DOHH2 (cell line): ENCODE results near the gene CHPF2.
A peak's percentile ranks its signal among the peaks of the same experiment; 100 is the strongest.

Experiments used
- H3F3A ChIP-seq: fragments of 200-600 bp; sonication (generic), shearing (Covaris generic); 2 replicates; pipeline ENCODE4 v1.6.0; 2016; ENCODE audit warnings: antibody characterized with exemption, mild to moderate bottlenecking; ENCODE audit not compliant: control insufficient read depth, insufficient read depth
- H3K27ac ChIP-seq: fragments of 200-600 bp; sonication (generic); 2 replicates; pipeline ENCODE4 v1.5.1; 2014; ENCODE audit warnings: low read depth, mild to moderate bottlenecking, low read length, moderate library complexity
- H3K27me3 ChIP-seq: fragments of 200-600 bp; sonication (generic); 2 replicates; pipeline ENCODE4 v1.6.1; 2014; ENCODE audit warnings: mild to moderate bottlenecking, low read length, mixed read lengths; ENCODE audit not compliant: control insufficient read depth
- H3K36me3 ChIP-seq: fragments of 200-600 bp; sonication (generic); 2 replicates; pipeline ENCODE4 v1.6.1; 2014; ENCODE audit warnings: mild to moderate bottlenecking, low read length, moderate library complexity, mixed read lengths; ENCODE audit not compliant: control insufficient read depth
- H3K4me1 ChIP-seq: fragments of 200-600 bp; sonication (generic); 2 replicates; pipeline ENCODE4 v1.6.1; 2014; ENCODE audit warnings: mild to moderate bottlenecking, low read length, mixed read lengths; ENCODE audit not compliant: control insufficient read depth
- H3K4me2 ChIP-seq: fragments of 200-600 bp; sonication (generic); 2 replicates; pipeline ENCODE4 v1.6.0; 2014; ENCODE audit warnings: mild to moderate bottlenecking, low read length, moderate library complexity
- H3K4me3 ChIP-seq: fragments of 200-600 bp; sonication (generic); 2 replicates; pipeline ENCODE4 v1.5.1; 2014; ENCODE audit warnings: mild to moderate bottlenecking, low read length, mixed read lengths
- H3K79me2 ChIP-seq: fragments of 200-600 bp; sonication (generic); 2 replicates; pipeline ENCODE4 v1.6.1; 2014; ENCODE audit warnings: mild to moderate bottlenecking, low read length, mixed read lengths; ENCODE audit not compliant: control insufficient read depth
- H3K9me2 ChIP-seq: fragments of 200-600 bp; sonication (generic); replicated peaks from 2 replicates; pipeline ENCODE4 v1.6.1; 2014; ENCODE audit warnings: mild to moderate bottlenecking, low read length, mixed read lengths; ENCODE audit not compliant: control insufficient read depth
- H3K9me3 ChIP-seq: fragments of 200-600 bp; sonication (generic); 2 replicates; pipeline ENCODE4 v1.6.1; 2014; ENCODE audit warnings: antibody characterized with exemption, low read length, mixed read lengths; ENCODE audit not compliant: control insufficient read depth, insufficient read depth
- H4K20me1 ChIP-seq: fragments of 200-600 bp; sonication (generic); 2 replicates; pipeline ENCODE4 v1.6.0; 2014; ENCODE audit warnings: low read depth, mild to moderate bottlenecking, antibody characterized with exemption, low read length, moderate library complexity; ENCODE audit not compliant: control insufficient read depth, insufficient read depth
- EZH2phosphoT487 ChIP-seq: fragments of 200-600 bp; sonication (generic); IDR thresholded peaks from 2 replicates; pipeline ENCODE4 v1.6.1; 2017; ENCODE audit warnings: borderline replicate concordance, mild to moderate bottlenecking, antibody characterized with exemption, low read length, moderate library complexity, mixed read lengths
- TF ChIP-seq, protein P1 (sequence below): fragments of 200-600 bp; sonication (generic); IDR thresholded peaks from one replicate; pipeline ENCODE4 v1.5.1; 2014; ENCODE audit warnings: antibody characterized with exemption, mild to moderate bottlenecking, low read depth, low read length; ENCODE audit not compliant: poor library complexity, severe bottlenecking

The CHPF2 gene

DNA sequence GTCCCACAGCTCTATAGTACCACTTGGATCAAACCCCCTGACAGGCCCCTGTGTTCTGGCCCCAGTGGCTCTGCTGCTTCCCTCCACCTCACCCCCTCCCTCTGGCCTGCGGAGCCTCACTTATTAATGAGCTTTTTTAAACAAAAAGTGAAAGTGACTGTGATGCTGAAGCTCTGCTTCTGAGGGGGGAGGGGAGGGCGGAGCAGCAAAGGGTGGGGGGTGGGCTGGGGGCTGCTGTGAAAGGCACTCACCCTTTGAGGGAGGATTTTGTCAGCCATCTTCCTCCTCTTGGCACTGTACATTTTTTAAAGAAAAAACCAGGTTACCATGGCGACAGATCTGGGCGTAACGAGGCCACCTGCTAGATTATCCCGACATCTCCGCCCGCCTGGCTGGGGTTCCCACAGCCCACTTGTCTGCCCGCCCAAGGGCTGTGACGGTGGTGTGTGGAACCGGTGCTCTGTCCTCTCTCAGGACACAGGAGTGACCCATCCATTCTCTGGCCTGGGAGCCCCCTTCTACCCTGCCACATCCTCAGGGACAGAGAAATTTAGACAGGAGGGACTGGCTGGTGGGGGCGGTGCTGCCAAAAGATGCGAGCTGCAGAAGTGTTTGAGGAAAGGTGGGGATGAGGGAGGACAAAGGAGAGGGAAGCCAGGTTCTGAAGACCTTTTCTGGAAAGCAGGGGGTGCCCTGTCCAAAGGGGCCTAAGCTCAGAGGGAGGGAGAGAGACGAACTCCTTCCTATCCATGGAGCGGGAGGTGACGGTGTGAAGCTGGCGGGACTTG is 11.3 kb downstream of the CHPF2 start:
- H3K4me2 ChIP-seq = peak overlapping the region; percentile 54
- H3K9me3 ChIP-seq = no peaks in the 10 kb centered on the region
- no peak overlapping the region for H3K27ac ChIP-seq
- peaks cover 45% of the 10 kb centered on the region for H3K27me3 ChIP-seq
- TF ChIP-seq EZH2phosphoT487 = no peak
- TF ChIP-seq, protein P1, sequence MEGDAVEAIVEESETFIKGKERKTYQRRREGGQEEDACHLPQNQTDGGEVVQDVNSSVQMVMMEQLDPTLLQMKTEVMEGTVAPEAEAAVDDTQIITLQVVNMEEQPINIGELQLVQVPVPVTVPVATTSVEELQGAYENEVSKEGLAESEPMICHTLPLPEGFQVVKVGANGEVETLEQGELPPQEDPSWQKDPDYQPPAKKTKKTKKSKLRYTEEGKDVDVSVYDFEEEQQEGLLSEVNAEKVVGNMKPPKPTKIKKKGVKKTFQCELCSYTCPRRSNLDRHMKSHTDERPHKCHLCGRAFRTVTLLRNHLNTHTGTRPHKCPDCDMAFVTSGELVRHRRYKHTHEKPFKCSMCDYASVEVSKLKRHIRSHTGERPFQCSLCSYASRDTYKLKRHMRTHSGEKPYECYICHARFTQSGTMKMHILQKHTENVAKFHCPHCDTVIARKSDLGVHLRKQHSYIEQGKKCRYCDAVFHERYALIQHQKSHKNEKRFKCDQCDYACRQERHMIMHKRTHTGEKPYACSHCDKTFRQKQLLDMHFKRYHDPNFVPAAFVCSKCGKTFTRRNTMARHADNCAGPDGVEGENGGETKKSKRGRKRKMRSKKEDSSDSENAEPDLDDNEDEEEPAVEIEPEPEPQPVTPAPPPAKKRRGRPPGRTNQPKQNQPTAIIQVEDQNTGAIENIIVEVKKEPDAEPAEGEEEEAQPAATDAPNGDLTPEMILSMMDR = no peak
- H3K79me2 ChIP-seq = no peaks in the 10 kb centered on the region
- H3K9me2 ChIP-seq = no peaks in the 10 kb centered on the region
- peaks cover 10% of the 10 kb centered on the region; the same call in 1 of the 2 replicates for H4K20me1 ChIP-seq
- no peaks in the 10 kb centered on the region; the same call in 1 of the 2 replicates for H3K36me3 ChIP-seq
- H3F3A ChIP-seq = no peaks in the 10 kb centered on the region
- H3K4me1 ChIP-seq = peaks cover 39% of the 10 kb centered on the region
- peak overlapping the region; percentile 19 for H3K4me3 ChIP-seq

DNA sequence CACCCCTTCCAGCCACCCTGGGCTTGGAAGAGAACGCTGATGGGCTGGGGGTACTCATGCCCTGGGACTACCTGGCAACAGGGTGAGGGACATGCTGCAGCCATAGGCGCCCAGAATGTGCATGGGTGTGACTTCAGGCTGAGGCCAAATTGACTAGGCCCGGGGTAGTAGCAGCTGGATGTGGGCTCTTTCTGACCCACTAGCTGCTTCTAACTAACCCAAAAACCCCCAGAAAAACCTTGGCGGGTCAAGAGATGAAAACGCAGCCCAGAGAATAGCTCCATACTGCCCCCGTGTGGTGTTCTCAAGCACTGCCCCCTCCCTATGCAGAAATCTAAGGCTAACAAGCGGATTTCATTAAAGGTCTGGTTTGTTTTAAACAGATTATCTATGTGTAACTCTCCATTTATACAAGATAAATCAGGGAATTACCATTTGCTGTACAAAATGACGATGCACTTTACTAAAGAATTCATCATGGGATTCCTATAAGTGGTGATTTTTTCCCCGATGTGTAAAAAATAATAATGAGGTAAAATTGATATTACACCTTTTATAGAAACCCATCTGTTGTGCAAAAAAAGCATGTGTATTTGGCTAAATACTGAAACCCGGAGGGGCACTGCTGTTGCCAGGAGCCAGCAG is 12.0 kb downstream of the CHPF2 start:
- no peaks in the 10 kb centered on the region for H3K9me3 ChIP-seq
- H3K27me3 ChIP-seq = peaks cover 52% of the 10 kb centered on the region
- peaks cover 10% of the 10 kb centered on the region; the same call in 1 of the 2 replicates for H4K20me1 ChIP-seq
- H3K4me2 ChIP-seq = peak overlapping the region; percentile 82
- no peaks in the 10 kb centered on the region for H3F3A ChIP-seq
- H3K27ac ChIP-seq = no peak overlapping the region
- H3K79me2 ChIP-seq = no peaks in the 10 kb centered on the region
- no peaks in the 10 kb centered on the region for H3K9me2 ChIP-seq
- no peaks in the 10 kb centered on the region for H3K36me3 ChIP-seq
- H3K4me1 ChIP-seq = peaks cover 38% of the 10 kb centered on the region
- peak overlapping the region; percentile 59; the same call in 1 of the 2 replicates for H3K4me3 ChIP-seq
- TF ChIP-seq, protein P1 = peak; percentile 98
- no peak for TF ChIP-seq EZH2phosphoT487

DNA sequence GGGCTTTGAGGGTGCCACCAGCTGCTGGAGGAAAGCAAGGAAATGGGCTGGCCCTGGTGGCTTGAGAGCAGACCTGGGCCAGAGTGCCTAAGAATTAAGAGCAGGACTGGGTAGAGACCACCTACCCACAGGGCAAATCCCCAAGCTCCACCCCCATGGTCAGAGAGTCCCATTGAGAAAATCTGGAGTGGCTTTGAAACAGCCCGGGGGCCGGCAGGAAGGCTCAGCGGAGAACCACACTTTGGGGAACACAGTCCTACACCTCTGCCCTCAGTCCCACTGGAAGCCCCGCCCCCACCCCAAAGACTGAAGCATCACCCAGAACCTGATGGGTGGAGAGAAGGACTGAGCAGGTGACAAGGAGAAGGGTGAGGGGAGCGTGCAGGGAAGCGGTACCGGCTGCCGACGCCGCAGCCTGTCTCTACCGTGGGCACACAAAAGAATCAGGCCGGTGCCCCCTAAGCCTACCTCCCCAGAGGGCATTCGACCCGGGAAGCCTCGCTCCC is 12.6 kb downstream of the CHPF2 start:
- Histone ChIP-seq H3K9me3 (no peaks in the 10 kb centered on the region), H3K4me3 (peak overlapping the region; percentile 59), H3K4me2 (peak overlapping the region; percentile 82), H4K20me1 (peaks cover 10% of the 10 kb centered on the region; the same call in 1 of the 2 replicates), H3F3A (no peaks in the 10 kb centered on the region), H3K4me1 (peaks cover 40% of the 10 kb centered on the region), H3K27ac (no peak overlapping the region), H3K79me2 (no peaks in the 10 kb centered on the region), H3K9me2 (no peaks in the 10 kb centered on the region), H3K27me3 (peaks cover 58% of the 10 kb centered on the region), H3K36me3 (no peaks in the 10 kb centered on the region)
- TF ChIP-seq EZH2phosphoT487 = no peak
- TF ChIP-seq, protein P1 = no peak
